HG03565 (cell line): ENCODE data around the gene ZEB1.

Experiments used
- ATAC-seq: cut with Tn5 transposase; IDR thresholded peaks from one replicate; pipeline ENCODE4 v1.9.1; 2021; ENCODE audit warnings: mild to moderate bottlenecking, moderate library complexity; ENCODE audit not compliant: unreplicated experiment

ZEB1 gene

DNA sequence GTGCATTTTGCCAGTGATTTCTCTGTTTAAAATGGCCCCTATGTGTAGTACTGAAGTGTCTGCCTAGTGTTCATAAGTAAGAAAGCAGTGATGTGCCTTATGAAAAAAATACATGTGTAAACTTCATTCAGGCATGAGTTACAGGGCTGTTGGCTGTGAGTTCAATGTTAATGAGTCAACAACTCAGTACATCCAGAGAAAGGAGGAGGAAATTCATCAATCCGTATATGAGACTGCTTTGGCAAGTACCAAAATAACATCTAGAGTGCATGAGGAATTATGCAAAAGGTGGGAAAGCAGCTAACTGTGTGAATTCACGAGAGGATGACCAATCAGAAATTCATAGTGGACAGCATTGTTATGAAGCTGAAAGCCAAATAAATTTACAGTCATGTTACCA lies 255.6 kb downstream of the ZEB1 start:
- no peak for ATAC-seq

- no peak for ATAC-seq
Measured at GRCh38 chr10:31578181-31578852, 259.3 kb downstream of the ZEB1 start.

DNA sequence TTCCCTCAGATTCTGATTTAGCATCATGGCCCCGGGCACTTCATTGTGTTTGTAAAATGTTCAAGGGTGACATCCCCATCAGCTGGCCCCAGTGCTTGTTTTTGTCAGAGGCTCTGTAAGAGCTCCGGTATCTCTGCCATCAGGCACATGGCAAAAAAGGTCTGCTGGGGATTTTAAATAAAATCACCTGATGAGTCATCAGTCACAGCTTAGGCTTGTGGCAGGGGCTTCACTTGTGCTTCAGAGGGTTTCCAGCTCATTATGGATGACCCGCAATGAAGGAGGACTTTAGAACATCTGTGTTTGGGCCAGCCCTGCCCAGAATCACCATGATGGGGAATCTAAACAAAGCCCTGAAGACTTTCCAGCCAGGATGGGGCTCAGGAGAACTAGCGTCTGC lies 259.9 kb downstream of the ZEB1 start:
- ATAC-seq = no peak
